HG03159 (cell line): ENCODE data around the gene FSHB.
"Not testable (repeated sequence)": the region's sequence is repeated elsewhere in the genome, so short reads cannot be mapped to it uniquely, and the experiment has no call there.

Experiments used
- ATAC-seq: cut with Tn5 transposase; IDR thresholded peaks from one replicate; pipeline ENCODE4 v1.9.1; 2021; ENCODE audit warnings: mild to moderate bottlenecking, moderate library complexity; ENCODE audit not compliant: unreplicated experiment

The FSHB gene

DNA sequence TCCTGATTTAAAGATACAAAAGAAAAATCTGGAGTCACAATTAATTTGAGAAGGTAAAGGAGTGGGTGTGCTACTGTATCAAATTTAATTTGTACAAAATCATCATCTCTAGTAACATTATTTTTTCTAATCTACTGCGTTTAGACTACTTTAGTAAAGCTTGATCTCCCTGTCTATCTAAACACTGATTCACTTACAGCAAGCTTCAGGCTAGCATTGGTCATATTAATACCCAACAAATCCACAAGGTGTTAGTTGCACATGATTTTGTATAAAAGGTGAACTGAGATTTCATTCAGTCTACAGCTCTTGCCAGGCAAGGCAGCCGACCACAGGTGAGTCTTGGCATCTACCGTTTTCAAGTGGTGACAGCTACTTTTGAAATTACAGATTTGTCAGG is at the start of gene FSHB:
FSHB (plus strand) TSS at position 301 of the 400 bp plus-strand sequence. CDS start 889 bp downstream, outside the sequence.
- no peak for ATAC-seq

DNA sequence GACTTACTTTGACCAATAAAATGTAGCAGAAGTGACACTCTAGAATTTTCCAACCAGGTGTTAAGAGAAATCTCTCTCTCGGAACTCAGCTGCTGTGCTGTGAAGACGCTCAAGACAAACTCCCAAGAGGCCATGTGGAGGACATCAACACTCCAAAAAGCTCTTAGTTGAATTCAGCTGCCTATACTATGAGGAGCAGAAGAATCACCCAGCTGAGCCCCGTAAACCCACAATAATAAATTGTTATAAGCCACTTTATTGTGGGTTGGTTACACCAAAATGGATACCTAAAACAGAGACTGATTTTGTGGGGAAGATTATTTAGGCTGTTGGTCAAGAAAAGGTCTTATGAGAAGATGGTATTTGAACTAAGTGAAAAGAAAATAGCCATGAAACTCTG is 44.1 kb upstream of the FSHB start:
- ATAC-seq, result no peak

DNA sequence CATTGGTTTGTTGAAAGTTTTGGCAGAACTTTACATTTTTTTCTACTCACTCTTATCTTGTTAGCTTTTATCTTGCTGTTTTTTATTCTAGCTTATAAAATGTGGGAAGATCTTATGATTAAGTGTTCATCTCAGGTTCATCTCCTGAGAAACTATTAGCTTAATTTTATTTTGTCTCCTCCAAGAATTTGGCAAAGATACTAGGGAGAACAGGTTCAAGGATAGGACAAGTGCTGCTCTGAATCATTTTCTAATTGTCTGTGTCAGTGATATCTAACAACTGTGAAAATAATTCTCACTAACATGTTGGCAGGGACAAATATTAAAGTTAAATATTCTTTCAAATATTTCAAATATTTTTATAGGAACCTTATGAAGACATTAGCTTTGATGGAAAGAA is 38.2 kb upstream of the FSHB start:
- ATAC-seq, result no peak

- peak; percentile 97 for ATAC-seq
These were observed 34.2 kb upstream of the FSHB start for GRCh38 chr11:30196400-30197206.

DNA sequence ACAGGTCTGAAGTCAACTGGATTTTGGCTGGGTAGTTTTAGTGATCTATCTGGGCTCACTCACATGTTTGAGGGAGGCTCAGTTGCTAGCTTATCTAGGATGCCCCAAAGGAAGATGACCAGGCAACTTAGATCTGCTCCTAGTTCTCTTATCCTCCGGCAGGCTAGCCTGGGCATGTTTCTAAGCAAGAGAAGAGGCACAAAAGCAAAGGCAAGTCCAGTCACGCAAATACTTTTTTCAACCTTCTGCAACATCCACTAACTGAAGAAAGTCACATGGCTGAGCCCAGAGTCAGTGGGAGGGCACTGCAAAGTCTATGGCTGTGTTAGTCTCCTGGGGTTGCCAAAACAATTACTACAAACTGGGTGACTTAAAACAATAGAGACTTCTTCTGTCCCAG is 32.9 kb upstream of the FSHB start:
- no peak for ATAC-seq

DNA sequence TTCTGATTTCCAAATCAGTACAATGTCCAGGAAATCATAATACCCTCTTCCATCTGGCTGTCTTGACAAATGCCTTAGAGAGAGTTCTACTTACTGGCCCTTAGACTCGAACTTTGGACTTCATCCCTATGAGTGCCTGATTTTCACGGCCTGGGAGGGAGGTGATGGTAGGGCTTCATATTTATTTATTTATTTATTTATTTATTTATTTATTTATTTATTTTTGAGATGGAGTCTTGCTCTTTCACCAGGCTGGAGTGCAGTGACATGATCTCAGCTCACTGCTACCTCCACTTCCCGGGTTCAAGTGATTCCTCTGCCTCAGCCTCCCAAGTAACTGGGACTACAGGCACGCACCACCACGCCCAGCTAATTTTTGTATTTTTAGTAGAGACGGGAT is 27.8 kb upstream of the FSHB start:
- ATAC-seq, result not testable (repeated sequence)

DNA sequence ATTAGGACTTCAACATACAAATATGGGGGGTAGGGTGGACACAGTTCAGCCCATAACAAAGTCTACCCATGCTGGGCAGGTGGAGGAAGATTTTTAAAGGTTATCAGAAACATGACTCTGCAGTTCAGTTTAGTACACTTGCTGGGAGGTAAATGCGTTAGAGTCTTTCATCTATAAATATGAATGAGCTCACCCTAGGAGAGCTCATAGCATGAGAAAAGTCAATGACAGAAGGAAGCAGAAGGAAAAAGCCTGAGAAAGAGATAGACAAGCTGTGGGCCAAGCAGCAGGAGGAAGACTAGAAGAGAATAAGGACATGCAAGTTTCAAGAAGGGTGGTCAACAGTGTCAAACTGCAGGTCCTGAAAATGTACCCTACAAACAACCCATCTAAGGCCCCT is 27.0 kb upstream of the FSHB start:
- no peak for ATAC-seq

- ATAC-seq, result peak; percentile 88
These were observed 24.4 kb upstream of the FSHB start for GRCh38 chr11:30206249-30206996.

DNA sequence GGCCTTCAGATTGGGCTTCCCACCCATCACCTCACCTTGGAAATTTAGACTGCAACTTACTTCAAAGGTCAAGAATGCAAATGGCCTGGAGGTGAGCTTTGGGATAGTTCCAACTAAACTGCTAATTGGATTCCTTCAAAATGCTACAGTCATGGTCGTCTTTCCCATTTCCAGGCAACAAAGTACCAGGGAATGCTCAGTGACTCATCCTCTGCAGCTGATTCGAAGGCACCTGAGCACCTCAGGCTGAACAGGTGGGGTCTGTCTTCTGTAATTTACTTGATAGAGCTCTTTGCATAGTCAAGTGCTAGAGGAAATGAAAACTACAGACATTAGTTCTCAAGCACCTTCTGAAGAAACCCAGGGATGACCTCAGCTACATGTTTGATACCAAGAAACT is 20.5 kb upstream of the FSHB start:
- no peak for ATAC-seq

- no peak for ATAC-seq
These were observed 14.3 kb upstream of the FSHB start for GRCh38 chr11:30216534-30216933.

DNA sequence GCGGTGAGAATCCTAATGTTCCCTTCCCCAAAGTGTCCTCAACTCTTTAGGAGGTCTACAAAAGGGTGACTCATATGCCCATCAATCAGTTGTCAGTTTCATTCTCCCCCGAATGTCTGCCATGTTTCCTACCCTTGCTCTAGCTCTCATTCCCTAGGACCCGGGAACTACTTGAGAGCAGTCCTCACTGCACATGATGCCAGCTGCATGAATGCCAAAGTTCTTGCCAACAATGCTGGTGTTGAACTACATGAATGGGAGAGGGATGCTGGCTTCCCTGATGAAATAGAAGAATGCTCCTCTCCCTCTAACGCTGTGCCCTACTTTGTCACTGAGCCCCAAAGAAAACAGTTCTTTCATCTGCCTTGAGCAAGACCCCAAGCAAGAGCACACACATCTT is 12.5 kb upstream of the FSHB start:
- no peak for ATAC-seq

DNA sequence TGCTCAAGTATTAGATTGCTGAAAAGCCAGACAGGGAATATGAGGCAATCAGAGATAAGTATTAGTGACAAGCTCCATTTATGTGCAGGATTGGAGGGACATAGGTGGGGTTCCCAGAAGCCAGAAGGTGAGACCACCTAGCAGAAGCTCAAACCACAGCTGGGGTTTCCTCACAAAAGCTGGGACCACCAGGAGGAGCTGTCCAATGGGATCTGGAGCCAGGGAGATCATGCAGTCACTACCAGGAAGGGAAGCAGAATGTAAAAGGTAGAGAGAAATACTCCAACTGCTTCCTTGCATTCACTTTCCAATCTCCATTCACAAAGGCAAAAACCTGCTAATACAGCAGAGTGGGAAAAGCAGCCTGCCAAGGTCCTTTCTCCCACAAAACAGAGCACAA is 5.2 kb upstream of the FSHB start:
- no peak for ATAC-seq

DNA sequence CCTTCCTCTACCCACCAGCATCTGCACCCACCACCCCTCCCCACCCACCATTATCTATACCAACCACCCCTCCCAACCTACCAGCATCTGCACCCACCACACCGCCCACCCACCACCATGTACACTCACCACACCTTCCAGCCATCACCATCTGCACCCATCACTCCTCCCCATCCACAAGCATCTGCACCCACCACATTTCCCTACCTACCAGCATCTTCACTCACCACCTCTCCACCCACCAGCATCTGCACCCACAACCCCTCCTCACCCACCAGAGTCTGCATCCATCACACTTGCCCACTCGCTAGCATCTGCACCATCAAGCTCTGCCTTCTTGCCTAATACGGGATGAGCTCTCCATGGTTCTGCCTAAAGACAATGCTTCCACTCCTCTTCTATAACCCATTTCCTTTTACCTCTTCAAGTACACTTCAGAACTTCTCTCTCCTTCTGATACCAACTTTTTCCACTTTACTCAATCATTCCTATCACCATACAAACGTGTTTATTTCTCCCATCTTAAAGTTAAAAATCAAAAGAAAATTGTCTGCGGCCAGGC is 2.4 kb upstream of the FSHB start:
- no peak for ATAC-seq

DNA sequence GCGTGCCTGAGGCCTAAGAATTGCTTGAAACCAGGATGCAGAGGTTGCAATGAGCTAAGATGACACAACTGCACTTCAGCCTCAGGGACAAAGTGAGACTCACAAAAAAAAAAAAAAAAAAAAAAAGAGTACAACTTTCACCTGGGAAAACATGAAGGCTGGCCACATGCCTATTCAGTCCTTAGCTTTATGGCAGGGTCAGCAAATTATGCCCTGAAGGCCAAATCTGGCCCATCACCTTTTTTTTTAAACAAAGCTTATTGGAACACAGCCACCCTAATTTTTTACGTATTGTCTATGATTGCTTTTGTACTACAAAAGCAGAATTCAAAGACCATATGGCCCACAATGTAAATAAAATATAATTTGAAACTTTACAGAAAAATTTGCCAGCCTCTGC is 8.2 kb downstream of the FSHB start:
- ATAC-seq, result no peak

DNA sequence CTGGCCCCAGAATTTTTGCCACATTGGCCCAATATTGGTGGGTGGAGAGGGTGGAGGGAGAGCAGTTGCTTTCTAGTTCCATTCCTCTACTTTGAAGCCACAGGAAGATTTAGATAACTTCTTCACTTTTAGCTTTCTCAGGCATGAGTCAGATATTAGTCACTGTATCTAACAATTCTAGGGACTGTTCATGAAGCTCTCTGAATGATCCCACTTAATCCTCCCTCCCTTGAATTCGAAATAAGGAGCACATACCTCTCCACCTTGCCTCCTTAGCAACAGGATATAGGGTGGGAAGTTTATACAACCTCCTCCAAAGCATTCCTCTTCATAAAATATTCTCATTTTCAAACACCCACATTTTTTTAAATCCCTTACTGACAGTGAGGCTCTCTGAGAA is 13.5 kb downstream of the FSHB start:
- ATAC-seq, result no peak

GRCh38 chr11:30245621-30246020 is 14.8 kb downstream of the FSHB start:
- ATAC-seq, result no peak

DNA sequence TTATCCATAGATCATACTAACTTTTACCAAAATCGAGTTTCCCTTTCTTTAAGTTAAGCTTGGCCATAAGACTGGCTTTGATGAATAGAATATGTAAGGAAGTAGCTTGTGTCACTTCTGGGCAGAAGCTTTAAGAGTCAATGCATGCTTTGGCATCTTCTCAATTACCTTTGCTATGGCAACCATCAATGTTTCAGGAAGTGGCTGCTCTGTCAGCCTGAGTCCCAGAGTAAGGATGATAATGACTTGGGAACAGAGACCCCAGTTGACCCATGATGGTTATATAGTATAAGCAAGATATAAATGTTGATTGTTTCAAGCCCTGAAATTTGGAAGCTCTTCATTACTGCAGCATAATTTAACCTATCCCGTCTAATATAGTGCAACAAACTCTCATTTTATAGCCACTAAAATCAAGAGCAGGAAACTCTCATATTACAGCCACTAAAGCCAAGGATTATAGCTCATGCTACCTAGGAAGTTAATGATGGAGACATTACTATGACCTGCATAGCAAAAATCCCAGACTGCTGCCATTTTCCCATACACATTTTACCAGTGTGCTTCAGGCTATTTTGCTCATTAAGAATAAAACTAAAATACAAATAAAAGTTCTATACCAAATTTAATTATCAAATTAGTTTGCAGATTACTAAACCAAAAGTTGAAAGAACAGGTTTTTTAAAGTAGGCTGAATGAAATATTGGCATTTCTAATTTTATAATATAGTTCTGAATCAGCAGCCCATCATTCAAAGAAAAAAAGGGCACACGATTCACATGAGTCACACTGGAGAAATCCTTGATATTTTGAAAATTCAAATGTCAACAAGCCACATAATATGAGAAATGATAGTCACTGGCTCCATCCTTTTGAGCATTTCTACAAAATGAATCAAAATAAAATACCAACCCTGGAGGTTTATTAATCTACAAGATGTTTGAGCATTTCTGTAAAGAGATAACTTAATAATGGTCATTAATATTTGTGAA is 23.8 kb downstream of the FSHB start:
- no peak for ATAC-seq

GRCh38 chr11:30255637-30256036 is 24.8 kb downstream of the FSHB start:
- no peak for ATAC-seq

GRCh38 chr11:30257058-30257457 is 26.2 kb downstream of the FSHB start:
- no peak for ATAC-seq

DNA sequence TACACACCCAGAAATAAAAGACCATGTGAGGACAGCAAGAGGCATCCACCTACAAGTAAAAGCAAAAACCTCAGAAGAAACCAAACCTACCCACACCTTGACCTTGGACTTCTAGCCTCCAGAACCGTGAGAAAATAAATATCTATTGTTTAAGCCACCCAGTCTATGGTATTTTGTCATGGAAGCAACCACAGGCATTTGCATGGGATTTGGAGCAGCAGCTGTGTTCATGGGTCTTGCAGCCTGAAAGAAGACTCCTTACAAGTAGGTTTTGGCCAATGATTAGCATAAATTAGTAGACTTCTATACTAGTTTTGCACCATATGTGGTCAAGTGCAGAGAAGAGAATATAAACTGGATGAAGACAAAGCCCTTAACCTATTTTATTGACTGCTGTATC is 27.9 kb downstream of the FSHB start:
- no peak for ATAC-seq

GRCh38 chr11:30260813-30261212 is 30.0 kb downstream of the FSHB start:
- ATAC-seq, result peak; percentile 96
